IMR-90 (cell line): ENCODE data around the gene ARRB1. TPM values are rescaled to one million over a fixed set of nuclear protein-coding genes. Genes with fewer than 3 reads are reported as not detected.

Experiments used
- ATAC-seq: fragments of 200-7000 bp; cut with Tn5 transposase; 2 replicates; pipeline ENCODE4 v1.9.1; 2020; ENCODE audit warnings: low read depth, mild to moderate bottlenecking, moderate library complexity
- BruUV-seq: library from RNA; stranded (reverse); fragments of 400-500 nt; replicated peaks from 2 replicates; lab custom pipeline; 2021; lab: Mats Ljungman, UMichigan
- CTCF ChIA-PET: fragments of 300-600 bp; formaldehyde crosslinking; extraction: SDS; loops from one replicate; lab custom pipeline; 2021; ENCODE audit warnings: antibody characterized with exemption; lab: Yijun Ruan, JAX
- POLR2A ChIA-PET: fragments of 300-600 bp; sonication (Branson Sonifier 250); formaldehyde crosslinking; loops from one replicate; lab custom pipeline; 2022; ENCODE audit warnings: antibody characterized with exemption; ENCODE audit not compliant: unreplicated experiment; lab: Charles Lee
- DNase-seq: peaks from one replicate; pipeline ENCODE4 v3.0.0; 2013
- H2AFZ ChIP-seq: replicated peaks from 2 replicates; pipeline ENCODE3; 2013; ENCODE audit warnings: low read length, mild to moderate bottlenecking; ENCODE audit not compliant: poor library complexity
- H2AK5ac ChIP-seq: 2 replicates; pipeline ENCODE4 v1.6.1; 2013; ENCODE audit warnings: low read depth, low read length, inconsistent platforms
- H2AK9ac ChIP-seq: replicated peaks from 2 replicates; pipeline ENCODE3; 2013; ENCODE audit warnings: mild to moderate bottlenecking, low read depth, low read length, moderate library complexity; ENCODE audit not compliant: poor library complexity
- H2BK120ac ChIP-seq: 2 replicates; pipeline ENCODE4 v1.6.1; 2013; ENCODE audit warnings: low read depth, low read length, inconsistent platforms
- H2BK15ac ChIP-seq: 3 replicates; pipeline ENCODE4 v1.6.1; 2013; ENCODE audit warnings: low read depth, low read length, inconsistent platforms
- H2BK20ac ChIP-seq: 2 replicates; pipeline ENCODE4 v1.6.1; 2013; ENCODE audit warnings: low read depth, mild to moderate bottlenecking, inconsistent platforms, low read length, moderate library complexity
- H2BK5ac ChIP-seq: 2 replicates; pipeline ENCODE4 v1.6.1; 2013; ENCODE audit warnings: mild to moderate bottlenecking, low read depth, low read length, inconsistent platforms; ENCODE audit not compliant: poor library complexity, severe bottlenecking
- H3K14ac ChIP-seq: replicated peaks from 2 replicates; pipeline ENCODE4 v1.6.1; 2013; ENCODE audit warnings: low read depth, low read length, inconsistent platforms
- H3K18ac ChIP-seq: 2 replicates; pipeline ENCODE4 v1.6.1; 2013; ENCODE audit warnings: low read depth, low read length, control low read depth
- H3K23ac ChIP-seq: 2 replicates; pipeline ENCODE4 v1.6.1; 2013; ENCODE audit warnings: low read depth, low read length, inconsistent platforms
- H3K27ac ChIP-seq: 2 replicates; pipeline ENCODE4 v1.5.1; 2013; ENCODE audit warnings: mild to moderate bottlenecking, control low read depth, low read length; ENCODE audit not compliant: insufficient read depth
- H3K27me3 ChIP-seq: 2 replicates; pipeline ENCODE4 v1.6.1; 2013; ENCODE audit warnings: low read length; ENCODE audit not compliant: control insufficient read depth, insufficient read depth
- H3K36me3 ChIP-seq: 2 replicates; pipeline ENCODE4 v1.6.1; 2013; ENCODE audit warnings: low read length, mixed read lengths; ENCODE audit not compliant: control insufficient read depth, insufficient read depth
- H3K4ac ChIP-seq: 2 replicates; pipeline ENCODE4 v1.6.1; 2013; ENCODE audit warnings: low read depth, low read length, inconsistent platforms
- H3K4me1 ChIP-seq: 2 replicates; pipeline ENCODE4 v1.6.1; 2013; ENCODE audit warnings: low read length, mixed read lengths; ENCODE audit not compliant: control insufficient read depth, insufficient read depth
- H3K4me2 ChIP-seq: 2 replicates; pipeline ENCODE4 v1.6.1; 2013; ENCODE audit warnings: low read depth, mild to moderate bottlenecking, control low read depth, low read length, moderate library complexity
- H3K4me3 ChIP-seq: 2 replicates; pipeline ENCODE4 v1.5.1; 2013; ENCODE audit warnings: low read depth, mild to moderate bottlenecking, control low read depth, low read length, moderate library complexity; ENCODE audit not compliant: insufficient read depth
- H3K56ac ChIP-seq: 2 replicates; pipeline ENCODE4 v1.6.1; 2013; ENCODE audit warnings: low read length, inconsistent platforms; ENCODE audit not compliant: insufficient read depth; ENCODE audit errors: extremely low read depth
- H3K79me1 ChIP-seq, 2 experiments: 2 replicates each; pipeline ENCODE4 v1.6.1; 2013; ENCODE audit warnings: low read length in 2 of 2, inconsistent platforms in 1 of 2, low read depth in 1 of 2
- H3K9ac ChIP-seq: 2 replicates; pipeline ENCODE4 v1.6.1; 2013; ENCODE audit warnings: low read depth, low read length, control low read depth
- H3K9me1 ChIP-seq: 2 replicates; pipeline ENCODE4 v1.6.1; 2013; ENCODE audit warnings: low read length, inconsistent platforms; ENCODE audit not compliant: insufficient read depth
- H3K9me3 ChIP-seq: 2 replicates; pipeline ENCODE4 v1.6.1; 2013; ENCODE audit warnings: low read length; ENCODE audit not compliant: control insufficient read depth, insufficient read depth
- H4K20me1 ChIP-seq: 2 replicates; pipeline ENCODE4 v1.6.1; 2013; ENCODE audit warnings: low read length, inconsistent platforms; ENCODE audit not compliant: insufficient read depth
- H4K5ac ChIP-seq: 2 replicates; pipeline ENCODE4 v1.6.1; 2013; ENCODE audit warnings: mild to moderate bottlenecking, low read depth, low read length, control low read depth
- H4K8ac ChIP-seq, 2 experiments: 2 replicates each; pipeline ENCODE4 v1.6.1; 2013; ENCODE audit warnings: low read depth in 2 of 2, low read length in 2 of 2, control low read depth in 1 of 2, inconsistent platforms in 1 of 2
- H4K91ac ChIP-seq: 2 replicates; pipeline ENCODE4 v1.6.1; 2013; ENCODE audit warnings: low read depth, low read length, inconsistent platforms; ENCODE audit not compliant: insufficient read depth
- CEBPB ChIP-seq: IDR thresholded peaks from 2 replicates; pipeline ENCODE4 v1.6.1; 2012; ENCODE audit warnings: low read depth, low read length, improper control_type of control experiment
- POLR2A ChIP-seq: IDR thresholded peaks from 2 replicates; pipeline ENCODE4 v1.6.1; 2012; ENCODE audit warnings: mild to moderate bottlenecking, low read depth, low read length
- RFX5 ChIP-seq: IDR thresholded peaks from 2 replicates; pipeline ENCODE4 v1.8.0; 2012; ENCODE audit warnings: low read depth, mild to moderate bottlenecking, low read length, moderate library complexity
- WGBS, 2 experiments: methylation state at CpG; one replicate each; pipeline versions ENCODE4 v1.1.5 to v1.1.7; 2013; ENCODE audit warnings: missing lambda C conversion rate in 2 of 2; ENCODE audit not compliant: insufficient read length in 1 of 2; ENCODE audit errors: extremely low coverage in 2 of 2; 5-methylcytosine and 5-hydroxymethylcytosine counted together
- dilution Hi-C: fragments of 300-500 bp; cut with HindIII; formaldehyde crosslinking; loops from one replicate; pipeline ENCODE4 v1.14.3; 2018; ENCODE audit warnings: low sequenced_read_pairs; ENCODE audit not compliant: unreplicated experiment
- in situ Hi-C: fragments of 300-500 bp; cut with MboI; formaldehyde crosslinking; loops from 3 replicates; pipeline ENCODE4 v1.14.3; 2019; ENCODE audit warnings: low sequenced_read_pairs, inconsistent platforms, mixed read lengths
- intact Hi-C: fragments of 100-400 bp; cut with micrococcal nuclease; formaldehyde crosslinking; loops from 2 replicates; pipeline ENCODE4 v1.10.0; 2022
- polyA plus RNA-seq, 3 experiments: library from polyadenylated mRNA; depleted of rRNA; stranded (reverse); fragments of >200 nt; gene quantifications; 2 replicates each; pipeline ENCODE4 v1.2.3, GENCODE V29; 2012; ENCODE audit warnings: low replicate concordance in 1 of 3
- total RNA-seq: library from RNA; depleted of rRNA; stranded (reverse); fragments of >200 nt; gene quantifications from 2 replicates; pipeline ENCODE4 v1.2.3, GENCODE V29; 2012

The ARRB1 gene
- total and polyA plus RNA-seq, 2 of the 4 experiments (the other 2 are of a cell fraction), result 11.0 to 17.4 TPM

- dilution Hi-C loops (no loop called here), intact Hi-C loops (loop anchor here (5.0 kb wide), 1 partner anchor 251 kb away; no protein-coding TSS in a partner anchor), in situ Hi-C loops (loop anchor here (25.0 kb wide), 1 partner anchor 256 kb away; the partner anchor contains the start of gene GDPD5)
- Histone ChIP-seq H3K18ac (no peak overlapping the region), H2AK5ac (no peak overlapping the region), H2AK9ac (no peak overlapping the region), H3K9me3 (no peaks in the 10 kb centered on the region), H3K27me3 (no peaks in the 10 kb centered on the region), H3K14ac (no peak overlapping the region), H2BK120ac (no peak overlapping the region), H3K56ac (no peak overlapping the region), H2BK20ac (no peak overlapping the region), H3K4me3 (no peak overlapping the region), H4K5ac (no peak overlapping the region), H2BK5ac (no peak overlapping the region), H3K36me3 (peaks cover 28% of the 10 kb centered on the region; the same call in 1 of the 2 replicates), H3K4me2 (no peak overlapping the region), H4K8ac (no peak overlapping the region), H3K4me1 (peaks cover 2% of the 10 kb centered on the region), H3K23ac (no peak overlapping the region), H2BK15ac (no peak overlapping the region), H3K9ac (no peak overlapping the region), H3K4ac (no peak overlapping the region), H2AFZ (no peak overlapping the region), H3K27ac (no peak overlapping the region), H3K9me1 (no peaks in the 10 kb centered on the region), H4K91ac (no peak overlapping the region), H4K20me1 (0 out of 2 replicates have a peak, but pooled peaks cover 3% of the 10 kb centered on the region), H3K79me1 (no peaks in the 10 kb centered on the region)
- ATAC-seq, result no peak
- no peak for DNase-seq
- ChIA-PET CTCF (no interaction called here), POLR2A (no interaction called here)
- no TSS peak for BruUV-seq
- TF ChIP-seq RFX5, result no peak
- no peak for TF ChIP-seq POLR2A
- TF ChIP-seq CEBPB, result no peak
- WGBS, 2 experiments, result 80% methylated on average over 1 of the region's 10 CpGs; no CpG with 5 or more reads in 1 of the 2 experiments
These were observed 69.9 kb downstream of the ARRB1 start for GRCh38 chr11:75281469-75282095.
